ENCODE measurements around the gene VAT1L. TPM values are rescaled to one million over a fixed set of nuclear protein-coding genes. Genes with fewer than 3 reads are reported as not detected.

VAT1L gene
- polyA plus RNA-seq, 1 donor, result 14.8 TPM

DNA sequence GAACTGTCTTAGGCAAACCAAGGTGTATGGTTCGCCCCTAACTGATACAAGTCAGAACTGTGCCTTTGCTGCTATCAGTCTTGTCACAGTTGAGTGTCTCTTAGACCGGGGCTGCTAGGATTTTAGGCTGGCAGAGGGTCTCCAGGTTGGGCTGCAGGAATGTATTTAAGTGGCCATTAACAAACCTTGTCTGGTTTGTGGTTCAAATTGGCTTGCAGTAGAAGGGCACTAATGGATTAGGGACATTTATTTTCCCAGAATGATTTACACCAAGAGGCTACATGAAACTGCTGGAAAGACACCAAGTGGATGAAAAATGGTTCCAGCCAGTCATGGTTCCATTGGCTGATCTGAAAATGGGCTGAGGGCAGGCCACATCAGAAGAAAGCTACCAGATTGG is 5.1 kb downstream of the VAT1L start:
- H3K36me3 ChIP-seq (ENCODE audit: control insufficient read depth, insufficient read depth, low read length), result no peaks in the 10 kb centered on the region
- H3K4me3 ChIP-seq (ENCODE audit: low read length), result no peak overlapping the region
- peaks cover 32% of the 10 kb centered on the region for H3K27me3 ChIP-seq (ENCODE audit: control insufficient read depth, insufficient read depth, low read length)
- H3K9me3 ChIP-seq (ENCODE audit: control insufficient read depth, low read depth, low read length), result no peaks in the 10 kb centered on the region
- H3K27ac ChIP-seq (ENCODE audit: low read length), result no peak overlapping the region
- no peaks in the 10 kb centered on the region for H3K4me1 ChIP-seq (ENCODE audit: control insufficient read depth, insufficient read depth, low read length)
- DNase-seq, result no peak
- no CpG with 5 or more reads among the region's 2 CpGs for WGBS (ENCODE audit: insufficient coverage, low lambda C conversion rate)

DNA sequence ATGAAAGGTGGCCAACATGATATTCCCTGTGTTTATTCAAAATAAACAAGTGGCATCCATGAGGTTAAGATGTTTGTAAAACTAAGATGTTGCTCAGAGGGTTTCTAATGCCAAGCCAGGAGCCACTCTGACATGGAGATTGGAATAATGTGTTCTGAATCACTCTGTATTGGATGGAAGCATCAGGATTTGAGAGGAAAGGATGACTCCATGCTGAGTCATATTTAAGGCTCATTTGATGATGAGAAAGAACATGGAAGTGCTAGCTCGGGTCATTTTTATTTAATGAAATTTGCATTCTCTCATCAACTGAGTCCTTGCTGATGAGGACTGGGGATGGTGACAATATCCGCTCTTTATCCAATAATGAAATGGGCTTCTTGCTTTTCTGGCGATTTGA is 6.2 kb downstream of the VAT1L start:
- Histone ChIP-seq H3K9me3 (ENCODE audit: control insufficient read depth, low read depth, low read length) (no peaks in the 10 kb centered on the region), H3K27ac (ENCODE audit: low read length) (no peak overlapping the region), H3K27me3 (ENCODE audit: control insufficient read depth, insufficient read depth, low read length) (peaks cover 20% of the 10 kb centered on the region), H3K36me3 (ENCODE audit: control insufficient read depth, insufficient read depth, low read length) (no peaks in the 10 kb centered on the region), H3K4me1 (ENCODE audit: control insufficient read depth, insufficient read depth, low read length) (no peaks in the 10 kb centered on the region), H3K4me3 (ENCODE audit: low read length) (no peak overlapping the region)
- no CpG with 5 or more reads among the region's 3 CpGs for WGBS (ENCODE audit: insufficient coverage, low lambda C conversion rate)
- DNase-seq, result no peak

DNA sequence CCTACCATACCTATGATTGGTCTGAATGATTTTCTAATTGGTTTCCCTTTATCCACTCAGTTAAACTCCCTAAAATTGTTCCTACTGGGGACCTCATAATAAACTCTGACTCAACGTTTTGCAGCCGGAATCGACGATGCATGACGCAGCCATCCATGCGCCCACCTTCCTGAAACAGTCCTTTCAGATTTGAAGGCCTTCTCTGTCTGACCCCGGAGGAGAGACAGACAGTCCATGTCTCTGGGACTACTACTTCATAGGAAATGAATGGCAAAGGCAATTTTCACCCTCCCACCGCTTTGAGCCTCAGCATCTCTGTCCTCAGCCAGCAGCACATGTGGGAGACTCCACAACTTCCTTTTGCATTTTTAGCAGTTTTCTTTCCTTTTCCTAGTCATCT is 13.5 kb downstream of the VAT1L start:
- Histone ChIP-seq H3K9me3 (ENCODE audit: control insufficient read depth, low read depth, low read length) (no peaks in the 10 kb centered on the region), H3K4me1 (ENCODE audit: control insufficient read depth, insufficient read depth, low read length) (no peaks in the 10 kb centered on the region), H3K36me3 (ENCODE audit: control insufficient read depth, insufficient read depth, low read length) (no peaks in the 10 kb centered on the region), H3K27ac (ENCODE audit: low read length) (no peak overlapping the region), H3K27me3 (ENCODE audit: control insufficient read depth, insufficient read depth, low read length) (no peaks in the 10 kb centered on the region), H3K4me3 (ENCODE audit: low read length) (no peak overlapping the region)
- DNase-seq, result no peak
- WGBS (ENCODE audit: insufficient coverage, low lambda C conversion rate), result no CpG with 5 or more reads among the region's 8 CpGs

GRCh38 chr16:77805398-77805797 is 17.0 kb downstream of the VAT1L start:
- no peaks in the 10 kb centered on the region for H3K9me3 ChIP-seq (ENCODE audit: control insufficient read depth, low read depth, low read length)
- no peaks in the 10 kb centered on the region for H3K27me3 ChIP-seq (ENCODE audit: control insufficient read depth, insufficient read depth, low read length)
- DNase-seq, result no peak
- no peak overlapping the region for H3K27ac ChIP-seq (ENCODE audit: low read length)
- no peaks in the 10 kb centered on the region for H3K4me1 ChIP-seq (ENCODE audit: control insufficient read depth, insufficient read depth, low read length)
- no peaks in the 10 kb centered on the region for H3K36me3 ChIP-seq (ENCODE audit: control insufficient read depth, insufficient read depth, low read length)
- no peak overlapping the region for H3K4me3 ChIP-seq (ENCODE audit: low read length)
- WGBS (ENCODE audit: insufficient coverage, low lambda C conversion rate), result no CpG with 5 or more reads among the region's 10 CpGs

GRCh38 chr16:77807021-77807420 is 18.7 kb downstream of the VAT1L start:
- Histone ChIP-seq H3K36me3 (ENCODE audit: control insufficient read depth, insufficient read depth, low read length) (no peaks in the 10 kb centered on the region), H3K4me3 (ENCODE audit: low read length) (no peak overlapping the region), H3K9me3 (ENCODE audit: control insufficient read depth, low read depth, low read length) (no peaks in the 10 kb centered on the region), H3K4me1 (ENCODE audit: control insufficient read depth, insufficient read depth, low read length) (no peaks in the 10 kb centered on the region), H3K27me3 (ENCODE audit: control insufficient read depth, insufficient read depth, low read length) (no peaks in the 10 kb centered on the region), H3K27ac (ENCODE audit: low read length) (no peak overlapping the region)
- 75% methylated on average over 1 of the region's 1 CpG for WGBS (ENCODE audit: insufficient coverage, low lambda C conversion rate)
- no peak for DNase-seq

DNA sequence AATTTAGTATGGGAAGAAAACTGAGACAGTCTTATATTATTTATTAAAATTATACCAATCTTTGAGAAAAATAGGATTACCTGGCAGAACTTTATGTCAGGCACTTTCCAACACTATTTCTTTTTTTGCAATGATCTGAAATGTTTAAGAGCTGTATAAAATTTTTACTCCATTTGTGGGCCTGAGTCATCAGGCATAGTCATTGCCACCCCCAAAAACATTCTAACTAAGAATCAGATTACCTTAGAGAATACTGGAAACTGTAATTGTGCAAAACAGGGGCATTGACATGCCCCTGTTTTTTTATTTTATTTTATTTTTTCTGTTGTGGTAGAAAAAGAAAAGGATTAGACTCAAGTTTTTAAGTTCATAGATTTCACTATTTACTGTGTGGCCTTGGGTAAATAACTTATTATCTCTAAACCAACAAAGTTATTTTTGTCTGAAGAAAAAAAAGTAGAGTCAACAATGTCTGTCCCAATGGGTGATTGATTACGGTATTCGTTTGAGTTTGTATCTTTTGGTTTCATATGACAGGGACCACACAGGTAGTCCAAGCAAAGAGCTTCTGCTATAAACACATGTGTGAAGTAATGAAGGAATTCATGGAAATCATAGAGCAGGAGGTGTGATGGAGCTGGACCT is 24.6 kb downstream of the VAT1L start:
- Histone ChIP-seq H3K9me3 (ENCODE audit: control insufficient read depth, low read depth, low read length) (no peaks in the 10 kb centered on the region), H3K4me1 (ENCODE audit: control insufficient read depth, insufficient read depth, low read length) (no peaks in the 10 kb centered on the region), H3K4me3 (ENCODE audit: low read length) (no peak overlapping the region), H3K27ac (ENCODE audit: low read length) (no peak overlapping the region), H3K27me3 (ENCODE audit: control insufficient read depth, insufficient read depth, low read length) (no peaks in the 10 kb centered on the region), H3K36me3 (ENCODE audit: control insufficient read depth, insufficient read depth, low read length) (no peaks in the 10 kb centered on the region)
- no CpG with 5 or more reads among the region's 2 CpGs for WGBS (ENCODE audit: insufficient coverage, low lambda C conversion rate)
- DNase-seq, result no peak

- H3K9me3 ChIP-seq (ENCODE audit: control insufficient read depth, low read depth, low read length), result no peaks in the 10 kb centered on the region
- no peaks in the 10 kb centered on the region for H3K4me1 ChIP-seq (ENCODE audit: control insufficient read depth, insufficient read depth, low read length)
- H3K27me3 ChIP-seq (ENCODE audit: control insufficient read depth, insufficient read depth, low read length), result peaks cover 2% of the 10 kb centered on the region
- no peak overlapping the region for H3K4me3 ChIP-seq (ENCODE audit: low read length)
- no peaks in the 10 kb centered on the region for H3K36me3 ChIP-seq (ENCODE audit: control insufficient read depth, insufficient read depth, low read length)
- H3K27ac ChIP-seq (ENCODE audit: low read length), result no peak overlapping the region
- DNase-seq, result no peak
Measured at GRCh38 chr16:77816293-77816692, 27.9 kb downstream of the VAT1L start.

DNA sequence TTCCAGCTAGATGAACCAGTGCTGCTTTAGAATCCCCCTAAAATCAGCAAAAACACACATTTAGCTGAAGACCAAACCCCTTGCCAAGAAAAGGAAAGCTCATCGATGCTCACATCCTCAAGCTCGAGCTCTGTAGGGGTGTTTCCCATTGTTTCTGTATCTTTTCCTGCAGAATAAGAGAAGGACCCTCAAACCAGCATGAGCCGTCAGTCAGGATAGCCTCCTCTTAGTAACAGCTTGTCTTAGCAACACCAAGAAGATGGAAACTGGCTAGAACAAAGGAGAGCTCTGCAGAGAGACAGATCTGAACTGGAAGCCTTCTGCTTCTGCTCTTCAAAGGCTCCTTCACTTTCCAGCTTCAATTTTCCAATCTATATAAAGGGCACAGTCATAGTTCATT is 32.0 kb downstream of the VAT1L start:
- Histone ChIP-seq H3K4me1 (ENCODE audit: control insufficient read depth, insufficient read depth, low read length) (no peaks in the 10 kb centered on the region), H3K36me3 (ENCODE audit: control insufficient read depth, insufficient read depth, low read length) (no peaks in the 10 kb centered on the region), H3K27ac (ENCODE audit: low read length) (no peak overlapping the region), H3K27me3 (ENCODE audit: control insufficient read depth, insufficient read depth, low read length) (peaks cover 2% of the 10 kb centered on the region), H3K4me3 (ENCODE audit: low read length) (no peak overlapping the region), H3K9me3 (ENCODE audit: control insufficient read depth, low read depth, low read length) (no peaks in the 10 kb centered on the region)
- WGBS (ENCODE audit: insufficient coverage, low lambda C conversion rate), result no CpG with 5 or more reads among the region's 3 CpGs
- DNase-seq, result no peak

DNA sequence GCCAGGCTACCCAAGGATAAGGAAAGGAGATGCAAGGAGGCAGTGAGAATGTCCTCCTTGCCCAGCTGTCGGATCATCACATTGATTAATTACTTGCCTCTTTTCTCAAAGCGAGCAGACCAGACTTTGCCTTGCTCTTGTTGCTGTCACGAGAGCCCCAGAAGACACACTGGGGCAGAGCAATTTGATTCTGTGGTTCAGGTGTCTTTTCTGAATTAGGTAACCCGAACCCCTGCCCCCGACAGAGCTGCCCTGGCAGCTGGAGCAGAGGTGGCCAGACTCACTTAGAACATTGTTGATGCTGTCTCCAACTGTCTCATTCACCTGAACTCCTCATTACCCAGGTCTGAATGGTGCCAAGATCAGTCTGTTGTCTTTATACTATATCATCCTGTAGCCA is 34.3 kb downstream of the VAT1L start:
- no peak overlapping the region for H3K4me3 ChIP-seq (ENCODE audit: low read length)
- H3K9me3 ChIP-seq (ENCODE audit: control insufficient read depth, low read depth, low read length), result no peaks in the 10 kb centered on the region
- H3K36me3 ChIP-seq (ENCODE audit: control insufficient read depth, insufficient read depth, low read length), result no peaks in the 10 kb centered on the region
- no CpG with 5 or more reads among the region's 5 CpGs for WGBS (ENCODE audit: insufficient coverage, low lambda C conversion rate)
- DNase-seq, result no peak
- peaks cover 2% of the 10 kb centered on the region for H3K27me3 ChIP-seq (ENCODE audit: control insufficient read depth, insufficient read depth, low read length)
- H3K27ac ChIP-seq (ENCODE audit: low read length), result no peak overlapping the region
- no peaks in the 10 kb centered on the region for H3K4me1 ChIP-seq (ENCODE audit: control insufficient read depth, insufficient read depth, low read length)

DNA sequence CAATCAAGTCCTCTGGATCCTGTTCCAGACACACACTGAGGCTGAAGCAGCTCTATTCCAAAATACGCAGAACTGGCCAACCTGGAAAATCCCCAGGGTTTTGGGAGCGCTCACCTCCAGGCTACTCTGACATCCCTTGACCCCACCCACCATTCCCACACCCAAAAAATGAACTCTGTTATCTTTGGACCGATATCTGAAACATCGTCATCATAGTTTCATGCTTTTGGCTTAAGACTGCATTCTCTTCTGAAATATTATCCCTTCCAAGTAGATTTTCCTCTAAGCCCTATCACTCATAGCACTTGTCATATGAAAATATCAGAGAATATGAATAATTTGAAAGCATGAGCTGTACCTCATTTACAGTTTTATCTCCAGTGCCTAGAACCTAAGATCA is 34.7 kb downstream of the VAT1L start:
- DNase-seq, result no peak
- H3K9me3 ChIP-seq (ENCODE audit: control insufficient read depth, low read depth, low read length), result no peaks in the 10 kb centered on the region
- 100% methylated on average over 2 of the region's 4 CpGs for WGBS (ENCODE audit: insufficient coverage, low lambda C conversion rate)
- no peak overlapping the region for H3K4me3 ChIP-seq (ENCODE audit: low read length)
- H3K27me3 ChIP-seq (ENCODE audit: control insufficient read depth, insufficient read depth, low read length), result peaks cover 2% of the 10 kb centered on the region
- H3K27ac ChIP-seq (ENCODE audit: low read length), result no peak overlapping the region
- no peaks in the 10 kb centered on the region for H3K36me3 ChIP-seq (ENCODE audit: control insufficient read depth, insufficient read depth, low read length)
- no peaks in the 10 kb centered on the region for H3K4me1 ChIP-seq (ENCODE audit: control insufficient read depth, insufficient read depth, low read length)

- no peak for DNase-seq
- WGBS (ENCODE audit: insufficient coverage, low lambda C conversion rate), result no CpG with 5 or more reads among the region's 7 CpGs
- Histone ChIP-seq H3K4me1 (ENCODE audit: control insufficient read depth, insufficient read depth, low read length) (no peaks in the 10 kb centered on the region), H3K9me3 (ENCODE audit: control insufficient read depth, low read depth, low read length) (no peaks in the 10 kb centered on the region), H3K27me3 (ENCODE audit: control insufficient read depth, insufficient read depth, low read length) (peaks cover 2% of the 10 kb centered on the region), H3K27ac (ENCODE audit: low read length) (no peak overlapping the region), H3K36me3 (ENCODE audit: control insufficient read depth, insufficient read depth, low read length) (no peaks in the 10 kb centered on the region), H3K4me3 (ENCODE audit: low read length) (no peak overlapping the region)
Measured at GRCh38 chr16:77825196-77825595, 36.8 kb downstream of the VAT1L start.

Measured in large intestine (tissue), 3 donors.